ENCODE data around the gene VIL1. TPM values are rescaled to one million over a fixed set of nuclear protein-coding genes. Genes with fewer than 3 reads are reported as not detected.

VIL1 gene
- polyA plus RNA-seq, 1 donor (not counting 4 experiments of a cell fraction or from before 2014, with no cell fraction given), result not detected

GRCh38 chr2:218402491-218402901 is 16.4 kb upstream of the VIL1 start:
- H3K27me3 ChIP-seq (ENCODE audit: control insufficient read depth, extremely low read depth, insufficient read depth, low read length), result no peaks in the 10 kb centered on the region
- DNase-seq (ENCODE audit: low read depth, low spot score) (no peak), FAIRE-seq (no peak)
- peaks cover 26% of the 10 kb centered on the region for H3K79me2 ChIP-seq (ENCODE audit: control insufficient read depth, insufficient read depth, low read length)
- no peak for TF ChIP-seq EZH2 (IDR thresholded peaks at IDR 0.05; ENCODE audit: low read length)
- TF ChIP-seq, protein P1, sequence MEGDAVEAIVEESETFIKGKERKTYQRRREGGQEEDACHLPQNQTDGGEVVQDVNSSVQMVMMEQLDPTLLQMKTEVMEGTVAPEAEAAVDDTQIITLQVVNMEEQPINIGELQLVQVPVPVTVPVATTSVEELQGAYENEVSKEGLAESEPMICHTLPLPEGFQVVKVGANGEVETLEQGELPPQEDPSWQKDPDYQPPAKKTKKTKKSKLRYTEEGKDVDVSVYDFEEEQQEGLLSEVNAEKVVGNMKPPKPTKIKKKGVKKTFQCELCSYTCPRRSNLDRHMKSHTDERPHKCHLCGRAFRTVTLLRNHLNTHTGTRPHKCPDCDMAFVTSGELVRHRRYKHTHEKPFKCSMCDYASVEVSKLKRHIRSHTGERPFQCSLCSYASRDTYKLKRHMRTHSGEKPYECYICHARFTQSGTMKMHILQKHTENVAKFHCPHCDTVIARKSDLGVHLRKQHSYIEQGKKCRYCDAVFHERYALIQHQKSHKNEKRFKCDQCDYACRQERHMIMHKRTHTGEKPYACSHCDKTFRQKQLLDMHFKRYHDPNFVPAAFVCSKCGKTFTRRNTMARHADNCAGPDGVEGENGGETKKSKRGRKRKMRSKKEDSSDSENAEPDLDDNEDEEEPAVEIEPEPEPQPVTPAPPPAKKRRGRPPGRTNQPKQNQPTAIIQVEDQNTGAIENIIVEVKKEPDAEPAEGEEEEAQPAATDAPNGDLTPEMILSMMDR (optimal IDR thresholded peaks at IDR 0.05 in 1 of 3, IDR thresholded peaks at IDR 0.05 in 1 of 3, conservative IDR thresholded peaks at IDR 0.05 in 1 of 3; ENCODE audit: extremely low read depth in 1 of 3, insufficient read depth in 2 of 3, low read length in 3 of 3), result no peak
- no peak overlapping the region for H3K4me2 ChIP-seq (ENCODE audit: control insufficient read depth, extremely low read depth, insufficient read depth, low read depth, low read length)
- no peak overlapping the region for H3K4me3 ChIP-seq (ENCODE audit: control insufficient read depth in 2 of 3, extremely low read depth in 1 of 3, insufficient read depth in 2 of 3, low read depth in 1 of 3, low read length in 3 of 3)
- H3K9me1 ChIP-seq (ENCODE audit: control insufficient read depth, extremely low read depth, insufficient read depth, low read length), result no peaks in the 10 kb centered on the region
- no peak overlapping the region for H2AFZ ChIP-seq (ENCODE audit: control insufficient read depth, low read length)
- dilution Hi-C loops (cut with MboI; ENCODE audit: extremely low pct_ligation_motif_present, low sequenced_read_pairs), result no loop called here
- no peaks in the 10 kb centered on the region for H3K9me3 ChIP-seq (ENCODE audit: control insufficient read depth, low read depth, low read length)
- peaks cover 34% of the 10 kb centered on the region for H3K4me1 ChIP-seq (ENCODE audit: control insufficient read depth, extremely low read depth, insufficient read depth, low read length)
- no peak overlapping the region for H3K9ac ChIP-seq (ENCODE audit: control insufficient read depth, extremely low read depth, insufficient read depth, low read length)
- H3K36me3 ChIP-seq (ENCODE audit: control insufficient read depth in 2 of 2, extremely low read depth in 1 of 2, insufficient read depth in 2 of 2, low read length in 2 of 2), result peaks cover 12 to 13% of the 10 kb centered on the region in 2 experiments
- H3K27ac ChIP-seq (ENCODE audit: control insufficient read depth, insufficient read depth, low read length), result no peak overlapping the region
- H4K20me1 ChIP-seq (ENCODE audit: control insufficient read depth, extremely low read depth, insufficient read depth, low read length), result no peaks in the 10 kb centered on the region

DNA sequence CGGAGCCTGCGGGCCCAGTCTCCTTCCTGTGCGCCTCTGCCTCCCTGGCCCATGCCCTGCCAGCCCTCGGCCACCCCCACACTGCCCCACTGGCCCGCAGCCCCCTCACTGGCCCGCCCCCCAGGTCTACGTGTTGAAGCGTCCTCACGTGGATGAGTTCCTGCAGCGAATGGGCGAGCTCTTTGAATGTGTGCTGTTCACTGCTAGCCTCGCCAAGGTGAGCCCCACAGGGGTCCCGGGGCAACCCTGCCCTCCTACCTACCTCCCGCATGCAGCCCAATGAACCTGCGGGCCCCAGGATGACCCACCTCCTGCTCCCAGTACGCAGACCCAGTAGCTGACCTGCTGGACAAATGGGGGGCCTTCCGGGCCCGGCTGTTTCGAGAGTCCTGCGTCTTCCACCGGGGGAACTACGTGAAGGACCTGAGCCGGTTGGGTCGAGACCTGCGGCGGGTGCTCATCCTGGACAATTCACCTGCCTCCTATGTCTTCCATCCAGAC is 16.0 kb upstream of the VIL1 start:
- H3K79me2 ChIP-seq (ENCODE audit: control insufficient read depth, insufficient read depth, low read length), result peaks cover 26% of the 10 kb centered on the region
- FAIRE-seq (no peak), DNase-seq (ENCODE audit: low read depth, low spot score) (no peak)
- H3K27me3 ChIP-seq (ENCODE audit: control insufficient read depth, extremely low read depth, insufficient read depth, low read length), result no peaks in the 10 kb centered on the region
- dilution Hi-C loops (cut with MboI; ENCODE audit: extremely low pct_ligation_motif_present, low sequenced_read_pairs), result no loop called here
- H3K4me1 ChIP-seq (ENCODE audit: control insufficient read depth, extremely low read depth, insufficient read depth, low read length), result peaks cover 31% of the 10 kb centered on the region
- no peaks in the 10 kb centered on the region for H3K9me1 ChIP-seq (ENCODE audit: control insufficient read depth, extremely low read depth, insufficient read depth, low read length)
- no peak overlapping the region for H3K9ac ChIP-seq (ENCODE audit: control insufficient read depth, extremely low read depth, insufficient read depth, low read length)
- no peak overlapping the region for H3K4me2 ChIP-seq (ENCODE audit: control insufficient read depth, extremely low read depth, insufficient read depth, low read depth, low read length)
- no peaks in the 10 kb centered on the region for H4K20me1 ChIP-seq (ENCODE audit: control insufficient read depth, extremely low read depth, insufficient read depth, low read length)
- peaks cover 12 to 13% of the 10 kb centered on the region in 2 experiments for H3K36me3 ChIP-seq (ENCODE audit: control insufficient read depth in 2 of 2, extremely low read depth in 1 of 2, insufficient read depth in 2 of 2, low read length in 2 of 2)
- no peak overlapping the region for H2AFZ ChIP-seq (ENCODE audit: control insufficient read depth, low read length)
- no peak for TF ChIP-seq EZH2 (IDR thresholded peaks at IDR 0.05; ENCODE audit: low read length)
- TF ChIP-seq, protein P1 (optimal IDR thresholded peaks at IDR 0.05 in 1 of 3, IDR thresholded peaks at IDR 0.05 in 1 of 3, conservative IDR thresholded peaks at IDR 0.05 in 1 of 3; ENCODE audit: extremely low read depth in 1 of 3, insufficient read depth in 2 of 3, low read length in 3 of 3), result no peak
- no peak overlapping the region for H3K27ac ChIP-seq (ENCODE audit: control insufficient read depth, insufficient read depth, low read length)
- no peak overlapping the region for H3K4me3 ChIP-seq (ENCODE audit: control insufficient read depth in 2 of 3, extremely low read depth in 1 of 3, insufficient read depth in 2 of 3, low read depth in 1 of 3, low read length in 3 of 3)
- no peaks in the 10 kb centered on the region for H3K9me3 ChIP-seq (ENCODE audit: control insufficient read depth, low read depth, low read length)
